Measurements from ENCODE around the gene ATP8A2.

ATP8A2 gene

GRCh38 chr13:25869941-25870340 is 498.2 kb downstream of the ATP8A2 start:
- no peak overlapping the region for H3K4me3 ChIP-seq (replicated peaks; ENCODE audit: low read depth, low read length)
- no peak for TF ChIP-seq CTCF (IDR thresholded peaks at IDR 0.05; ENCODE audit: low read length, missing control alignments)
- DNase-seq (ENCODE audit: low read depth): no peak

- TF ChIP-seq CTCF (IDR thresholded peaks at IDR 0.05; ENCODE audit: low read length, missing control alignments): no peak
- H3K4me3 ChIP-seq (replicated peaks; ENCODE audit: low read depth, low read length): no peak overlapping the region
- DNase-seq (ENCODE audit: low read depth): no peak
Measured at GRCh38 chr13:25871389-25872125, 499.8 kb downstream of the ATP8A2 start.

- DNase-seq (ENCODE audit: low read depth): peak; percentile 26
- H3K4me3 ChIP-seq (replicated peaks; ENCODE audit: low read depth, low read length): no peak overlapping the region
- TF ChIP-seq CTCF (IDR thresholded peaks at IDR 0.05; ENCODE audit: low read length, missing control alignments): no peak
Measured at GRCh38 chr13:25872481-25873241, 500.9 kb downstream of the ATP8A2 start.

GRCh38 chr13:25873242-25873612 is 501.5 kb downstream of the ATP8A2 start:
- no peak for TF ChIP-seq CTCF (IDR thresholded peaks at IDR 0.05; ENCODE audit: low read length, missing control alignments)
- H3K4me3 ChIP-seq (replicated peaks; ENCODE audit: low read depth, low read length): no peak overlapping the region
- DNase-seq (ENCODE audit: low read depth): no peak

GRCh38 chr13:25874064-25874737 is 502.4 kb downstream of the ATP8A2 start:
- no peak overlapping the region for H3K4me3 ChIP-seq (replicated peaks; ENCODE audit: low read depth, low read length)
- TF ChIP-seq CTCF (IDR thresholded peaks at IDR 0.05; ENCODE audit: low read length, missing control alignments): no peak
- DNase-seq (ENCODE audit: low read depth): no peak

GRCh38 chr13:25874907-25875306 is 503.1 kb downstream of the ATP8A2 start:
- H3K4me3 ChIP-seq (replicated peaks; ENCODE audit: low read depth, low read length): no peak overlapping the region
- DNase-seq (ENCODE audit: low read depth): no peak
- no peak for TF ChIP-seq CTCF (IDR thresholded peaks at IDR 0.05; ENCODE audit: low read length, missing control alignments)
